IMR-90 (cell line): ENCODE results near the gene TTYH3. TPM values are rescaled to one million over a fixed set of nuclear protein-coding genes. Genes with fewer than 3 reads are reported as not detected.
"Not testable (repeated sequence)": the region's sequence is repeated elsewhere in the genome, so short reads cannot be mapped to it uniquely, and the experiment has no call there.

Experiments
- ATAC-seq: fragments of 200-7000 bp; cut with Tn5 transposase; 2 replicates; pipeline ENCODE4 v1.9.1; 2020; ENCODE audit warnings: low read depth, mild to moderate bottlenecking, moderate library complexity
- BruUV-seq: library from RNA; stranded (reverse); fragments of 400-500 nt; replicated peaks from 2 replicates; lab custom pipeline; 2021; lab: Mats Ljungman, UMichigan
- CTCF ChIA-PET: fragments of 300-600 bp; formaldehyde crosslinking; extraction: SDS; loops from one replicate; lab custom pipeline; 2021; ENCODE audit warnings: antibody characterized with exemption; lab: Yijun Ruan, JAX
- POLR2A ChIA-PET: fragments of 300-600 bp; sonication (Branson Sonifier 250); formaldehyde crosslinking; loops from one replicate; lab custom pipeline; 2022; ENCODE audit warnings: antibody characterized with exemption; ENCODE audit not compliant: unreplicated experiment; lab: Charles Lee
- DNase-seq: peaks from one replicate; pipeline ENCODE4 v3.0.0; 2013
- H2AFZ ChIP-seq: replicated peaks from 2 replicates; pipeline ENCODE3; 2013; ENCODE audit warnings: low read length, mild to moderate bottlenecking; ENCODE audit not compliant: poor library complexity
- H2AK5ac ChIP-seq: 2 replicates; pipeline ENCODE4 v1.6.1; 2013; ENCODE audit warnings: low read depth, low read length, inconsistent platforms
- H2AK9ac ChIP-seq: replicated peaks from 2 replicates; pipeline ENCODE3; 2013; ENCODE audit warnings: mild to moderate bottlenecking, low read depth, low read length, moderate library complexity; ENCODE audit not compliant: poor library complexity
- H2BK120ac ChIP-seq: 2 replicates; pipeline ENCODE4 v1.6.1; 2013; ENCODE audit warnings: low read depth, low read length, inconsistent platforms
- H2BK15ac ChIP-seq: 3 replicates; pipeline ENCODE4 v1.6.1; 2013; ENCODE audit warnings: low read depth, low read length, inconsistent platforms
- H2BK20ac ChIP-seq: 2 replicates; pipeline ENCODE4 v1.6.1; 2013; ENCODE audit warnings: low read depth, mild to moderate bottlenecking, inconsistent platforms, low read length, moderate library complexity
- H2BK5ac ChIP-seq: 2 replicates; pipeline ENCODE4 v1.6.1; 2013; ENCODE audit warnings: mild to moderate bottlenecking, low read depth, low read length, inconsistent platforms; ENCODE audit not compliant: poor library complexity, severe bottlenecking
- H3K14ac ChIP-seq: replicated peaks from 2 replicates; pipeline ENCODE4 v1.6.1; 2013; ENCODE audit warnings: low read depth, low read length, inconsistent platforms
- H3K18ac ChIP-seq: 2 replicates; pipeline ENCODE4 v1.6.1; 2013; ENCODE audit warnings: low read depth, low read length, control low read depth
- H3K23ac ChIP-seq: 2 replicates; pipeline ENCODE4 v1.6.1; 2013; ENCODE audit warnings: low read depth, low read length, inconsistent platforms
- H3K27ac ChIP-seq: 2 replicates; pipeline ENCODE4 v1.5.1; 2013; ENCODE audit warnings: mild to moderate bottlenecking, control low read depth, low read length; ENCODE audit not compliant: insufficient read depth
- H3K27me3 ChIP-seq: 2 replicates; pipeline ENCODE4 v1.6.1; 2013; ENCODE audit warnings: low read length; ENCODE audit not compliant: control insufficient read depth, insufficient read depth
- H3K36me3 ChIP-seq: 2 replicates; pipeline ENCODE4 v1.6.1; 2013; ENCODE audit warnings: low read length, mixed read lengths; ENCODE audit not compliant: control insufficient read depth, insufficient read depth
- H3K4ac ChIP-seq: 2 replicates; pipeline ENCODE4 v1.6.1; 2013; ENCODE audit warnings: low read depth, low read length, inconsistent platforms
- H3K4me1 ChIP-seq: 2 replicates; pipeline ENCODE4 v1.6.1; 2013; ENCODE audit warnings: low read length, mixed read lengths; ENCODE audit not compliant: control insufficient read depth, insufficient read depth
- H3K4me2 ChIP-seq: 2 replicates; pipeline ENCODE4 v1.6.1; 2013; ENCODE audit warnings: low read depth, mild to moderate bottlenecking, control low read depth, low read length, moderate library complexity
- H3K4me3 ChIP-seq: 2 replicates; pipeline ENCODE4 v1.5.1; 2013; ENCODE audit warnings: low read depth, mild to moderate bottlenecking, control low read depth, low read length, moderate library complexity; ENCODE audit not compliant: insufficient read depth
- H3K56ac ChIP-seq: 2 replicates; pipeline ENCODE4 v1.6.1; 2013; ENCODE audit warnings: low read length, inconsistent platforms; ENCODE audit not compliant: insufficient read depth; ENCODE audit errors: extremely low read depth
- H3K79me1 ChIP-seq, 2 experiments: 2 replicates each; pipeline ENCODE4 v1.6.1; 2013; ENCODE audit warnings: low read length in 2 of 2, inconsistent platforms in 1 of 2, low read depth in 1 of 2
- H3K9ac ChIP-seq: 2 replicates; pipeline ENCODE4 v1.6.1; 2013; ENCODE audit warnings: low read depth, low read length, control low read depth
- H3K9me1 ChIP-seq: 2 replicates; pipeline ENCODE4 v1.6.1; 2013; ENCODE audit warnings: low read length, inconsistent platforms; ENCODE audit not compliant: insufficient read depth
- H3K9me3 ChIP-seq: 2 replicates; pipeline ENCODE4 v1.6.1; 2013; ENCODE audit warnings: low read length; ENCODE audit not compliant: control insufficient read depth, insufficient read depth
- H4K20me1 ChIP-seq: 2 replicates; pipeline ENCODE4 v1.6.1; 2013; ENCODE audit warnings: low read length, inconsistent platforms; ENCODE audit not compliant: insufficient read depth
- H4K5ac ChIP-seq: 2 replicates; pipeline ENCODE4 v1.6.1; 2013; ENCODE audit warnings: mild to moderate bottlenecking, low read depth, low read length, control low read depth
- H4K8ac ChIP-seq, 2 experiments: 2 replicates each; pipeline ENCODE4 v1.6.1; 2013; ENCODE audit warnings: low read depth in 2 of 2, low read length in 2 of 2, control low read depth in 1 of 2, inconsistent platforms in 1 of 2
- H4K91ac ChIP-seq: 2 replicates; pipeline ENCODE4 v1.6.1; 2013; ENCODE audit warnings: low read depth, low read length, inconsistent platforms; ENCODE audit not compliant: insufficient read depth
- WGBS, 2 experiments: methylation state at CpG; one replicate each; pipeline versions ENCODE4 v1.1.5 to v1.1.7; 2013; ENCODE audit warnings: missing lambda C conversion rate in 2 of 2; ENCODE audit not compliant: insufficient read length in 1 of 2; ENCODE audit errors: extremely low coverage in 2 of 2; 5-methylcytosine and 5-hydroxymethylcytosine counted together
- dilution Hi-C: fragments of 300-500 bp; cut with HindIII; formaldehyde crosslinking; loops from one replicate; pipeline ENCODE4 v1.14.3; 2018; ENCODE audit warnings: low sequenced_read_pairs; ENCODE audit not compliant: unreplicated experiment
- in situ Hi-C: fragments of 300-500 bp; cut with MboI; formaldehyde crosslinking; loops from 3 replicates; pipeline ENCODE4 v1.14.3; 2019; ENCODE audit warnings: low sequenced_read_pairs, inconsistent platforms, mixed read lengths
- intact Hi-C: fragments of 100-400 bp; cut with micrococcal nuclease; formaldehyde crosslinking; loops from 2 replicates; pipeline ENCODE4 v1.10.0; 2022
- polyA plus RNA-seq, 3 experiments: library from polyadenylated mRNA; depleted of rRNA; stranded (reverse); fragments of >200 nt; gene quantifications; 2 replicates each; pipeline ENCODE4 v1.2.3, GENCODE V29; 2012; ENCODE audit warnings: low replicate concordance in 1 of 3
- total RNA-seq: library from RNA; depleted of rRNA; stranded (reverse); fragments of >200 nt; gene quantifications from 2 replicates; pipeline ENCODE4 v1.2.3, GENCODE V29; 2012

Gene TTYH3
- total and polyA plus RNA-seq, 2 of the 4 experiments (the other 2 are of a cell fraction): 5.6 to 82.6 TPM

DNA sequence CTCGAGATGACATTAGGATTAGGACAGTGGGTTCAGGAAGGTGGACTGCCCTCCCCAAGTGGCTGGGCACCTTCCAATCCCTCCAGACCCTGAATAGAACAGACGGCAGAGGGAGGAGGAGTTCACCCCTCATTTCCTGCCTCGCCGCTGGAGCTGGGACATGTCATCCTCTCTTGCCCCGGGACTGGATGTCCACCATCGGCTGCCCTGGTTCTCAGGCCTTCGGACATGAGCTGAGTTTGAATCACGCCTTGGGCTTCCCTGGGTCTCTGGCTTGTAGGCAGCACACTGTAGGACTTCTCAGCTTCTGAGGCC lies 62.3 kb downstream of the TTYH3 start:
- in situ Hi-C loops: loop anchor here (25.0 kb wide), 1 partner anchor 468 kb away; no protein-coding TSS in a partner anchor
- BruUV-seq, H3K27ac ChIP-seq, H3K79me1 ChIP-seq, H4K91ac ChIP-seq, H3K4me2 ChIP-seq, ATAC-seq, H3K27me3 ChIP-seq, H4K20me1 ChIP-seq, H3K4me3 ChIP-seq, H2BK20ac ChIP-seq, H2BK5ac ChIP-seq, H4K5ac ChIP-seq, H3K18ac ChIP-seq, H3K23ac ChIP-seq, H3K9me1 ChIP-seq, DNase-seq, H3K56ac ChIP-seq, H3K36me3 ChIP-seq, H3K4ac ChIP-seq, CTCF ChIA-PET, dilution Hi-C loops, H3K9ac ChIP-seq, H3K4me1 ChIP-seq, H2BK120ac ChIP-seq, POLR2A ChIA-PET, intact Hi-C loops, H2AFZ ChIP-seq, H3K14ac ChIP-seq, H2AK5ac ChIP-seq, H2AK9ac ChIP-seq, H3K9me3 ChIP-seq, H4K8ac ChIP-seq, H2BK15ac ChIP-seq: not testable (repeated sequence)
- 83% methylated on average over 1 of the region's 8 CpGs; no CpG with 5 or more reads in 1 of the 2 experiments for WGBS, 2 experiments
